OCI-LY3 (cell line): Measurements from ENCODE around the gene MINDY4.

Source experiments
- CTCF ChIP-seq: fragments of 200-600, 300-600 bp; sonication (generic); IDR thresholded peaks from 2 replicates; pipeline ENCODE4 v1.5.1; 2014; ENCODE audit warnings: antibody characterized with exemption, low read length, low read depth
- EZH2phosphoT487 ChIP-seq: fragments of 200-600 bp; shearing (Covaris generic); IDR thresholded peaks from 2 replicates; pipeline ENCODE4 v1.6.1; 2018; ENCODE audit warnings: antibody characterized with exemption, mixed run types, low read depth

GRCh38 chr7:30941582-30942323 lies 170.5 kb downstream of the MINDY4 start:
- TF ChIP-seq CTCF (no peak), EZH2phosphoT487 (no peak)
